GM18951 (cell line): ENCODE data around the gene KRT86.
"Not testable (repeated sequence)": the region's sequence is repeated elsewhere in the genome, so short reads cannot be mapped to it uniquely, and the experiment has no call there.

Experiments
- POLR2A ChIP-seq: IDR thresholded peaks from 4 replicates; pipeline ENCODE4 v1.6.1; 2011; ENCODE audit warnings: mild to moderate bottlenecking; ENCODE audit not compliant: insufficient read length, insufficient read depth; ENCODE audit errors: extremely low read depth
- in situ Hi-C: fragments of 300-500 bp; cut with MboI; formaldehyde crosslinking; loops from one replicate; pipeline ENCODE4 v1.12.0; 2022; ENCODE audit warnings: low sequenced_read_pairs, mixed read lengths, inconsistent platforms; ENCODE audit not compliant: unreplicated experiment

KRT86 gene

DNA sequence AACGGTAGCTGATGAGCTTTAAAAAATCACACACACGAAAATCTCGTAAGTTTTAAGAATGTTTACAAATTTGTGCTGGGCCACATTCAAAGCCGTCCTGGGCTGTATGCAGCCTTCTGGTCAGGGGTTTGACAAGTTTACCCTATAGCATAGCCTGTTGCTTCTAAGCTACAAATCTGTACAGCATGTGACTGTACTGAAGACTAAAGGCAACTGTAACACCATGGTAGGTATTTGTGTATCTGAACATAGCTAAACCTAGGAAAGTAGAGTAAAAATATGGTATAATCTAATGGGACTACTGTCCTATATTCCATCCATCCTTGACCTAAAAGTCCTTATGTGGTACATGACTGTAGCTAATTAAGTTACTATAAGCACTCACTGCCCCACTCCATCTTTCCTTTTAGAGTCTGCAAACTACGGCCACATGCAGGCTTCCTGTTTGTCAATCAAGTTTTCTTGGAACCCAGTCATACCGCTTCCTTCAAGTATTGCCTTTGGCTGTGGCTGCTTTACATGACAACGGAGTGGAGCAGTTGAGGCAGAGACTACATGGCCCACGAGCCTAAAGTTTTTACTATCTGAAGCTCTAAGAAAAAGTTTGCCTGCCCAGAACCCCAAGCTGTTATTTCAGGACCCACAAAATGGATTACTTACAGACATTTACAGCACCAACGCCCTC lies 22.9 kb upstream of the KRT86 start:
- in situ Hi-C loops = no loop called here
- TF ChIP-seq POLR2A = no peak

DNA sequence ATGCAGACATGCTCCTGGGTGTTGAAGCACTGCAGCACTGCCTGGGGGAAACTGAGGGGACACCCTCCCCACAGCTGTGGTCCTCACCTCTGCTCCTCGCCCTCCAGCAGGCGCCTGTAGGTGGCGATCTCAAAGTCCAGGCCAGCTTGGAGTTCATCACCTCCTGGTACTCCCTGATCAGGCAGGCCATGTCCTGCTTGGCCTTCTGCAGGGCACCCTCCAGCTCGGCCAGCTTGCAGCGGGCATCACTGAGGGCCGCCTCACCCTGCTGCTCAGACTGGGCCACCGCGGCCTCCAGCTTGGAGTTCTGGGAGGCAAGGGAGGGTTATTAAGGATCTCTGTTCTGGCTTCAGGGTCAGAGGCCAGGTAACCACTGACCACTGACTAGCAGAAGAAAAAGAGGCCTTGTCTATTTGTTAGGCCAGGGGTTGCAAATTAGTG lies 22.2 kb upstream of the KRT86 start:
- in situ Hi-C loops = not testable (repeated sequence)

DNA sequence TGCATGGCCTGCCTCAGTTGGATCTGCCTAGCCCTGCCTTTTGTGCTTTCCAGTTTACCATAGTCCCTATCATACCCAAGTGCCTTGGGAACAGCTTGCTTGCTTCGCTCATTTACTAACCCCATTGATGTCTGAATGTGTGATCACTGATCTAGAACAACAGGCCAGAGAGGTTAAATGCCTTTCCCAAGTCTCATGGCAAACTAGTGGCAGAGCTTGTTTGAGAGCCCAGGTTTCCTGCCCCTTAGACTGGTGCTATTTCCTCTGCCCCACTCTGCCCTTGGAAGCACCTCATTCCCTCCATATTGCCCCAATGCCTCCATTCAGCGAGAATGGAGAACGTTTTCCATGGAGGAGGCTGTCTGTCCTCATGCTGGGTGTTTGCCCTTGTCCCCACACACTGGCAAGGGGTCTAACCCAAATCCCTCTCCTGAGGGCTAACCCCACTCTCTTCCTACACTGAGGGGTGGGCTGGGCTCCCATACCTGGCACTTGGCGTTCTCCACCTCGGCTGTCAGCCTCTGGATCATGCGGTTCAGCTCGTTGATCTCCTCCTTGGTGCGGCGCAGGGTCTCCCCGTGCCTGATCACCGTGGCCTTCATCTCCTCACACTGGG lies 21.6 kb upstream of the KRT86 start:
- in situ Hi-C loops = no loop called here
- TF ChIP-seq POLR2A = no peak

DNA sequence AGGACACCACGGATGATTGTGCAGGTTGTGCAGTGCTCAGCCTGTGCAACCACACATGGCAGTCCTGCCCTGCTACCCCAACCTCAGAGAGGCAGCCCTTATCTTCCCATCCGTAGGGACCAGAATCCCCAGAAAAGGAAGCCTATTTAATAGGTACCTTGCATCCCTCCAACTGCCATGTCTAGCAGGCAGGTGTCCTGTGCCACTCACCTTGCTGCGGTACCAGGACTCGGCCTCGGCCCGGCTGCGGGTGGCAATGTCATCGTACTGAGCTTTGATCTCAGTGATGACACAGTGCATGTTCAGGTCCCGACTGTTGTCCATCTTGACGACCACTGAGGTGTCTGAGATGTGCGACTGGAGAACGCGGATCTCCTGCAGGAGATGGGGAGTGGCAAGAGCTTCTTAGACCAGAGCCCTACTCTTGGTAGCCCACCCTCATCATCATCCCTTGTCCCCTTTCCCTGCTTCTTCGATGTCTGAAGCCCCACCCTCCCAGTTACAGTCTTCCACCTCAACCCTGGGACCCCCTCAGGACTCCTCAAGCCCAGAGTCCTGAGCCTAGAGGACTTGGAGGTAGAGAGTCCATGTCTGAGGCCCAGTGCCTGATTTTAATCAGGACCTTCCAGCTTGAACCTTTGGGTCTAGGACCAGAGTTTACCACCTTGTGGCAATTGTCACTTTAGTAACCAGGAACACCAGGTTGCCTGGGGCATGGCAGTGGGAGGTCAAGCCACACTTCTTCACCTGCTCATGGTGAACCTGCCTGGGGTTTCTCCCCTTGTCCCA lies 20.9 kb upstream of the KRT86 start:
- TF ChIP-seq POLR2A = no peak
- in situ Hi-C loops = no loop called here

DNA sequence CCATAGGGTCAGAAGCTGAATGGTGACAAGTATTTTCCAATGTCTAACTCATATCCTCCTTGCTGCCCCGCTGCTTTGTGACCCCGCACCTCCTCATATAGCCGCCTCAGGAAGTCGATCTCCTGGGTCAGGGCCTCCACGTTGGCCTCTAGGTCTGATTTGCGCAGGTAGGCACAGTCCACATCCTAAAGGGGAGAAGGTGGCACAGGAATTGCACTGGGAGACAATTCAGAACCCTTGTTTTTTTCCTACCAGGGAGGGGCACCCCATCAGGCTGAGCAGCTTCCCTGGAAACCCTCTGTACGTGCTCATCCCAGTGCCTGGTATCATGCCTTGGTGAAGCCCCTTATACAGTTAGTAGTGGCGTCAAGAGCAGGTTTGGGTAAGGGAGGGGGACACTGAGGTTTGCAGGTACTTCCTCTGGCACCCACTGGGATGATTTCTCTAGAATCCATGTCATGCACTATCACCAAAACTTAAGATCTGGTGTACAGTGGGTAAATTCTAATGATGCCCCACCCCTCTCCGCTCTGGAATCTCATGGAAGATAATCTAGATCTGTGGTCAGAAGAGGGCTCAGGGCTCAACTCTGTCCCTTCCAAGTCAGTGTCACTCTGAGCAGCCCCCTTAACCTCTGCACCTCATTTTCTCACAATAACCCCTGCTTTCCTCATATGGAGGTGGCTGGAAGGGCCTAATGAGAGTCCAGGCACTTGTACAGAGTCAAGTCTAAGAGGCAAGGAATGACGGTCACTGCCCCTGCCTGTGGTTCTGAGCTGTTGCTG lies 20.1 kb upstream of the KRT86 start:
- in situ Hi-C loops = no loop called here

DNA sequence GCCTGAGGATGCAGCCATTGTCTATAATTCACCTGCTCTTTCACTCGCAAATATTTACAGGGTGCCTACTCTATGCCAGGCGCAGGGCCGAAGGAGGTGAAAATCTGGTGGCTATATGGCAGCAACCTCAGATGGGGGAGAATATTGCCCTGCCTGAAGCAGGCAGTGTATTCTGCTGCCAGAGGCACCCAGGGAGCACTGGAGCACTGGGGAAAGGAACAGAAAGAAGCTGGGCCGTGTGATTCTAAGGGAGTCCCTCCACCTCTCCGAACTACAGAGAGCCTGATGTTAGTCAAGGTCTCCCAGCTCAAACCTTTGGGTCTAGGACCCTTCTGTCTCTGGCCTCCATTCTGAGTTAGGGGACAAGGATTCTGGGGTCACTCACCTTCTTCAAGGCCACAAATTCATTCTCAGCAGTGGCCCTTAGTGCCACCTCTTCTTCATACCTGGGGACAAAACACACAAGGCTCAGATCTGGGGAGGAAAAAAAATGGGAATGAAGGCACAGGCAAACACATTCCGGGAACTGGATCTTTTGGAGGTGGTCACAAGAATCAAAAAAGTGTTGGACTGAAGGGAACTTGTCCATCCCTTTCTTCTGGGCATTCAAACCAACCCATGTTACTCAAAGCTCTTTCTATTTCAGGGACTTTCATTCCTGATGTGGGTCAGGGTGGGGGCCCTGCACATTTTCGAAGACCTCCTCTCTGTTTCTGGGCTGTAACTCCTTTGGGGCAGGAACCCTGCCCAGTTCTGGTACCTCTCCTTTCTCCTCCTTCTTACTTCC lies 19.3 kb upstream of the KRT86 start:
- no peak for TF ChIP-seq POLR2A
- in situ Hi-C loops = no loop called here

More for the DNA sequence above, 20.1 kb upstream of the KRT86 start:
- TF ChIP-seq POLR2A = no peak

DNA sequence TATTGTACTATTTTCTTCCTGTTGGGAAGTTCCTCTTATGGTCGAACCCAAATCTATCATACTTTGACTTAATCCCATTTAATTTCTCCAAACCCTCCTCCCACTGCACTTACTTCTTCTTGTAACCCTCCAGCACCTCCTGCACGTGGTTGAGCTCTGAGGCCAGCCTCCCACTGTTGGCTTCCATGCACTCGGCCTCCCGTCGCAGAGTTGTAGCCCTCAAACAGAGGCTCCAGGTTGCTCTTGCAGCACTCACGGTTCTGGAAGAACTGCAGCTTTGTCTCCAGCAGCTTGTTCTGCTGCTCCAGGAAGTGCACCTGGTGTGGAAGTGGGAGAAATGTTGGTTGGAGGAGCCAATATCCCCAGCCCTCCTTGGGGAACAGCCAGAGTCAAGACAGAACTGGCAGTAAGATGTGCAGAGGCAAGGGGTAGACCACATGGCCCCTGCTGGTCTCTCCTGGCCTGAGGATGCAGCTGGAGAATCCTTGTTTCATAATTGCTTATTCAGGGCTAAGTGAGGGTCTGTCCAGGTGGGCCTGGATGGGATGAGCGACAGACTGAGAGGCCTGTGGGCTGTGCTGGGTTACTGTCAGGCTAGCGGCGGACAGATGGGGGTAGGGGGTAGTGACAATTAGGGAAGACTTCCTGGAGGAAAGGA lies 18.4 kb upstream of the KRT86 start:
- no peak for TF ChIP-seq POLR2A
- in situ Hi-C loops = no loop called here

DNA sequence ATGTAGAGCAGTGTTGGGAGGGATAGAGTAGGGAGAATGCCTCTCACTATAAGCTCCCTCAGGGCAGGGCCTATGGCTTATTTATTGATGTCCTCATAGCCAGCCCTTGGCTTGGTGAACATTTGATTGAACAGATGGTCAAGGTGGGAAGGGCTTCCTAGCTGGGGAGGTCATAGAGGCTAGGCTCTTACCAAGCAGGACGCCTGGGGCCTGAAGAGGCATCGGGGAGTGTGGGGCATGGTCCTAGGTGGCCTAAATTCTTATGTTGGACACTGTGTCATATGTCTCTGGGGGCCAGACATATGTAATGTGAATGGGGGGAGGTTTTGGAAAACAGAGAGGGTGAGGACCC lies 17.9 kb upstream of the KRT86 start:
- TF ChIP-seq POLR2A = no peak
- in situ Hi-C loops = no loop called here

DNA sequence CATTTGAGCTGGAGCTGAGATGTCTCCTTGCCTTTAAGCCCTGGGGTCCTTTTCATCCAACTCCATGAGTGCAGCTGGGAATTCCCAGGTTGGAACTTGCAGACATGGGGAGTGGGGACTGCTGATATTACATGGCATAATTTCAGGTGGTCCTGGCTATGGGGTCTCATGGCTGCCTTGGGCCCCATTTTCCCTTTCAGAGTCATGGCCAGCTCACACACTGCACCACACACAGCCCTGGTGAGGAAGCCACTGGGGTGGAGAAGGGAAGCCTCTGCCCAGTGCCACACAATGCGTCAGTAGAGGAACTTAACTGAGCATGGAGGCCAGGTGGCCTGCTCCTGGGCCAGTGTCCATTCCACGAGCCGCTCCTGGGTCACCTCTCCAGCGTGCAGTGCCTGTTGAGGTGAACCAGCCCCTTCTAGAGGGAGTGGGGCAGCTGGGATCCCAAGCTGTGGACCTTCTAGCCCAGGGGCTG lies 17.3 kb upstream of the KRT86 start:
- TF ChIP-seq POLR2A = no peak
- in situ Hi-C loops = no loop called here

DNA sequence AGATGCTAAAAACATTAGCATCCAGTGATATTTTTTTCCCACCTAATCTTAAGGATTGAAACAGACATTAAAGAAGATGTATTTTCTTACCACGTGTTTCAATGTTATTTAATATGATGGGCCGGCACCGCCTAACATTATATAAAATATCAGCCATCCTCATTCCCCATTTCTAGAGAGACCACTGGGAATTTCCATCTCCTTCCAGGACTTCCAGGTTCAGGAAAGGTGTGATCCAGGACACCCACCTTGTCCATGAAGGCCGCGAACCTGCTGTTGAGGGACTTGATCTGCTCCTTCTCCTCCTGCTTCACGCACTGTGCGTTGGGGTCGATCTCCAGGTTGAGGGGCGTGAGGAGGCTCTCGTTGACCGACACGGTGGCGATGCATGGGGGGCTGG lies 16.5 kb upstream of the KRT86 start:
- in situ Hi-C loops = not testable (repeated sequence)

DNA sequence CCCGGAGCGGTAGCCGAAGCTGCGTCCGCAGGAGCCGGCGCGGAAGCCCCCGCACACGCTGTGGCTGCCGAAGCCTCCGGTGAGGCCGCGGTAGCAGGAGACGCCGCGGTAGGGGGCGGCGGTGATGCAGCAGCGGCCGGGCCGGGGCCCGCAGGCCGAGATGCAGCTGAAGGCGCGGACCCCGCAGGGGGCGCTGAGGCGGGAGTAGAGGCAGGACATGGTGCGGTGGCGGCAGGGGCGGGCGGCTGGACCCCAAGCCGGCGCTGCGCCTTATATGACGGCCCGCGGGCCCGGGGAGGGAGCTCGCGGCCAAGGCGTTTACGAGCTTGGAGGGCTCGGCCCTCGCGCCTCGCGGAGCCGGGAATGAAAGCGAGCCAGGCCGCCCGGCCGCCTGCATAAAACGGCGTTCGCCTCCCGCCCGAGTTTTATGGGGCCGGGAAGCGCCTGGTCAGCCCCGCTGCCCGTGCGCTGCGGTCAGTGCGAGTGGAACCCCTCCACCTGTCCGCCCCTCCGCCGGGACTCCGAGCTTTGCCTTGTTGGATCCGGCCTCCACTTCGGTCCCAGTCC lies 16.0 kb upstream of the KRT86 start:
- in situ Hi-C loops = no loop called here
- TF ChIP-seq POLR2A = no peak
